Stimulated activated CD4-positive, alpha-beta T cell treated with anti-CD3 and anti-CD28 coated beads, TNF-alpha, amount 100 ng/mL, for 4 hours (primary cell): Measurements from ENCODE around the gene PDLIM5.
A peak's percentile ranks its signal among the peaks of the same experiment; 100 is the strongest.
"Not testable (repeated sequence)": the region's sequence is repeated elsewhere in the genome, so short reads cannot be mapped to it uniquely, and the experiment has no call there.

Experiments used
- DNase-seq, 3 experiments: peaks; one replicate each; pipeline ENCODE4 v3.0.0-alpha.2; 2020; ENCODE audit warnings: low read depth in 3 of 3

The PDLIM5 gene

GRCh38 chr4:94451695-94452475, at the start of gene PDLIM5:
Gene PDLIM5 (plus strand): TSS chr4:94451942. CDS start chr4:94455289, 3,347 bp downstream.
- peak; percentile 76 to 83 (median 80) for DNase-seq

GRCh38 chr4:94402439-94402838, 49.3 kb upstream of the PDLIM5 start:
- DNase-seq, result not testable (repeated sequence)

- DNase-seq, result no peak
These were observed 48.0 kb upstream of the PDLIM5 start for GRCh38 chr4:94403751-94404150.

- DNase-seq, result peak; percentile 3 to 29 (median 14)
These were observed 44.9 kb upstream of the PDLIM5 start for GRCh38 chr4:94406668-94407437.

GRCh38 chr4:94407846-94408245, 43.9 kb upstream of the PDLIM5 start:
- DNase-seq, result no peak

- no peak for DNase-seq
These were observed 43.0 kb upstream of the PDLIM5 start for GRCh38 chr4:94408549-94409374.

- no peak for DNase-seq
These were observed 42.4 kb upstream of the PDLIM5 start for GRCh38 chr4:94409375-94409679.

- no peak for DNase-seq
These were observed 41.8 kb upstream of the PDLIM5 start for GRCh38 chr4:94409962-94410361.

GRCh38 chr4:94410678-94411206, 41.0 kb upstream of the PDLIM5 start:
- no peak for DNase-seq

GRCh38 chr4:94411296-94411695, 40.4 kb upstream of the PDLIM5 start:
- no peak for DNase-seq

GRCh38 chr4:94412019-94412657, 39.6 kb upstream of the PDLIM5 start:
- DNase-seq, result no peak

GRCh38 chr4:94412658-94413038, 39.1 kb upstream of the PDLIM5 start:
- DNase-seq, result no peak

- DNase-seq, result no peak
These were observed 38.5 kb upstream of the PDLIM5 start for GRCh38 chr4:94413085-94413840.

GRCh38 chr4:94414907-94415306, 36.8 kb upstream of the PDLIM5 start:
- DNase-seq, result no peak

GRCh38 chr4:94415448-94415847, 36.3 kb upstream of the PDLIM5 start:
- no peak for DNase-seq

GRCh38 chr4:94416335-94416734, 35.4 kb upstream of the PDLIM5 start:
- DNase-seq, result no peak

GRCh38 chr4:94416981-94417380, 34.8 kb upstream of the PDLIM5 start:
- no peak for DNase-seq

GRCh38 chr4:94419549-94419948, 32.2 kb upstream of the PDLIM5 start:
- DNase-seq, result no peak

- no peak for DNase-seq
These were observed 31.8 kb upstream of the PDLIM5 start for GRCh38 chr4:94419956-94420355.

GRCh38 chr4:94420356-94420755, 31.4 kb upstream of the PDLIM5 start:
- DNase-seq, result no peak

GRCh38 chr4:94426783-94427182, 25.0 kb upstream of the PDLIM5 start:
- DNase-seq, result no peak
